Keratinocyte (primary cell): ENCODE data around the gene GZF1. TPM values are rescaled to one million over a fixed set of nuclear protein-coding genes. Genes with fewer than 3 reads are reported as not detected.

Experiments
- DNase-seq: peaks from one replicate; pipeline ENCODE4 v3.0.0-alpha.2; 2011; ENCODE audit warnings: low read depth, missing footprints, low spot score
- FAIRE-seq: peaks from 2 replicates; lab custom pipeline; 2011; peaks lifted over from hg19 to GRCh38; lab: Jason Lieb, UNC
- H2AFZ ChIP-seq: 2 replicates; pipeline ENCODE4 v1.6.0; 2012; ENCODE audit warnings: low read length, control low read depth, inconsistent platforms; ENCODE audit not compliant: control insufficient read depth
- H3K27ac ChIP-seq: 2 replicates; pipeline ENCODE4 v1.5.1; 2011; ENCODE audit warnings: low read length; ENCODE audit not compliant: control insufficient read depth, insufficient read depth
- H3K27me3 ChIP-seq: 3 replicates; pipeline ENCODE4 v1.6.0; 2011; ENCODE audit warnings: low read length; ENCODE audit not compliant: control insufficient read depth, insufficient read depth; ENCODE audit errors: extremely low read depth
- H3K36me3 ChIP-seq, 2 experiments: 2 replicates in 1 of 2; 3 replicates in 1 of 2; pipeline ENCODE4 v1.5.1; 2011; ENCODE audit warnings: low read length in 2 of 2, mild to moderate bottlenecking in 1 of 2; ENCODE audit not compliant: control insufficient read depth in 2 of 2, insufficient read depth in 2 of 2; ENCODE audit errors: extremely low read depth in 1 of 2
- H3K4me1 ChIP-seq: 3 replicates; pipeline ENCODE4 v1.5.1; 2011; ENCODE audit warnings: low read length; ENCODE audit not compliant: control insufficient read depth, insufficient read depth; ENCODE audit errors: extremely low read depth
- H3K4me2 ChIP-seq: 3 replicates; pipeline ENCODE4 v1.6.0; 2011; ENCODE audit warnings: low read depth, low read length; ENCODE audit not compliant: control insufficient read depth, insufficient read depth; ENCODE audit errors: extremely low read depth
- H3K4me3 ChIP-seq, 3 experiments: fragments of 200-600 bp in 1 of 3; sonication (generic) in 1 of 3; 2 replicates in 2 of 3; 3 replicates in 1 of 3; pipeline ENCODE4 v1.5.1; 2011 to 2016; ENCODE audit warnings: low read length in 3 of 3, mild to moderate bottlenecking in 3 of 3, control low read depth in 2 of 3, inconsistent platforms in 1 of 3, low read depth in 1 of 3, mixed read lengths in 1 of 3, mixed run types in 1 of 3, moderate library complexity in 1 of 3; ENCODE audit not compliant: control insufficient read depth in 2 of 3, insufficient read depth in 2 of 3; ENCODE audit errors: extremely low read depth in 1 of 3
- H3K79me2 ChIP-seq: 2 replicates; pipeline ENCODE4 v1.6.0; 2012; ENCODE audit warnings: low read length; ENCODE audit not compliant: control insufficient read depth, insufficient read depth
- H3K9ac ChIP-seq: 3 replicates; pipeline ENCODE4 v1.6.0; 2011; ENCODE audit warnings: low read length; ENCODE audit not compliant: control insufficient read depth, insufficient read depth; ENCODE audit errors: extremely low read depth
- H3K9me1 ChIP-seq: 3 replicates; pipeline ENCODE4 v1.6.0; 2011; ENCODE audit warnings: low read length; ENCODE audit not compliant: control insufficient read depth, insufficient read depth; ENCODE audit errors: extremely low read depth
- H3K9me3 ChIP-seq: 2 replicates; pipeline ENCODE4 v1.5.1; 2012; ENCODE audit warnings: low read depth, low read length; ENCODE audit not compliant: control insufficient read depth
- H4K20me1 ChIP-seq: 3 replicates; pipeline ENCODE4 v1.6.0; 2011; ENCODE audit warnings: low read length; ENCODE audit not compliant: control insufficient read depth, insufficient read depth; ENCODE audit errors: extremely low read depth
- CTCF ChIP-seq, 3 experiments: IDR thresholded peaks in 1 of 3; conservative IDR thresholded peaks in 1 of 3; optimal IDR thresholded peaks in 1 of 3; 2 replicates in 2 of 3; 3 replicates in 1 of 3; pipeline versions ENCODE3 to v1.5.1; 2011; ENCODE audit warnings: low read length in 3 of 3, mild to moderate bottlenecking in 3 of 3, moderate library complexity in 2 of 3, control low read depth in 1 of 3, inconsistent platforms in 1 of 3; ENCODE audit not compliant: insufficient read depth in 2 of 3; ENCODE audit errors: extremely low read depth in 1 of 3
- EZH2 ChIP-seq: IDR thresholded peaks from one replicate; pipeline ENCODE4 v1.6.1; 2012; ENCODE audit warnings: inconsistent platforms, mild to moderate bottlenecking, low read length, moderate library complexity
- dilution Hi-C: fragments of 300-500 bp; cut with MboI; formaldehyde crosslinking; loops from one replicate; pipeline ENCODE4 v1.7.0; 2020; ENCODE audit warnings: low sequenced_read_pairs; ENCODE audit not compliant: extremely low pct_ligation_motif_present
- polyA plus RNA-seq, 5 experiments: library from polyadenylated mRNA; depleted of rRNA in 3 of 5; stranded (reverse) in 3 of 5; stranded (forward) in 1 of 5; unstranded in 1 of 5; fragments of >200 nt; gene quantifications; 1 replicate in 1 of 5; 2 replicates in 3 of 5; 3 replicates in 1 of 5; pipeline versions ENCODE4 v1.2.1 to v1.2.3, GENCODE V29; 2011 to 2012; ENCODE audit warnings: missing spikeins in 2 of 5, low read depth in 1 of 5, low replicate concordance in 1 of 5

GZF1 gene
- polyA plus RNA-seq, 1 donor (not counting 4 experiments of a cell fraction or from before 2014, with no cell fraction given): 11.7 TPM

GRCh38 chr20:23334111-23334510, 27.9 kb upstream of the GZF1 start:
- H3K27me3 ChIP-seq: no peaks in the 10 kb centered on the region
- H3K79me2 ChIP-seq: no peaks in the 10 kb centered on the region
- no peak overlapping the region for H2AFZ ChIP-seq
- no peak for TF ChIP-seq CTCF (optimal IDR thresholded peaks at IDR 0.05 in 1 of 3, IDR thresholded peaks at IDR 0.05 in 1 of 3, conservative IDR thresholded peaks at IDR 0.05 in 1 of 3; ENCODE audit: extremely low read depth in 1 of 3, insufficient read depth in 2 of 3, low read length in 3 of 3)
- TF ChIP-seq EZH2: no peak
- no peaks in the 10 kb centered on the region for H4K20me1 ChIP-seq
- no peaks in the 10 kb centered on the region for H3K36me3 ChIP-seq
- dilution Hi-C loops: no loop called here
- no peak overlapping the region for H3K9ac ChIP-seq
- no peak overlapping the region for H3K4me2 ChIP-seq
- H3K4me3 ChIP-seq: no peak overlapping the region
- no peaks in the 10 kb centered on the region for H3K9me3 ChIP-seq
- H3K9me1 ChIP-seq: no peaks in the 10 kb centered on the region
- no peak for DNase-seq
- FAIRE-seq: no peak
- no peak overlapping the region for H3K27ac ChIP-seq
- H3K4me1 ChIP-seq: no peaks in the 10 kb centered on the region

- Histone ChIP-seq H3K27me3 (no peaks in the 10 kb centered on the region), H3K4me2 (no peak overlapping the region), H3K36me3 (no peaks in the 10 kb centered on the region), H3K27ac (no peak overlapping the region), H3K4me3 (no peak overlapping the region), H3K79me2 (no peaks in the 10 kb centered on the region), H4K20me1 (no peaks in the 10 kb centered on the region), H3K9me3 (no peaks in the 10 kb centered on the region), H3K9me1 (no peaks in the 10 kb centered on the region), H2AFZ (no peak overlapping the region), H3K4me1 (no peaks in the 10 kb centered on the region), H3K9ac (no peak overlapping the region)
- FAIRE-seq (no peak), DNase-seq (no peak)
- dilution Hi-C loops: no loop called here
- TF ChIP-seq EZH2 (no peak), CTCF (optimal IDR thresholded peaks at IDR 0.05 in 1 of 3, IDR thresholded peaks at IDR 0.05 in 1 of 3, conservative IDR thresholded peaks at IDR 0.05 in 1 of 3; ENCODE audit: extremely low read depth in 1 of 3, insufficient read depth in 2 of 3, low read length in 3 of 3) (no peak)
Observed at GRCh38 chr20:23335521-23335920, 26.5 kb upstream of the GZF1 start.
